GM23248 (cell line): Measurements from ENCODE around the gene ZNF558. TPM values are rescaled to one million over a fixed set of nuclear protein-coding genes. Genes with fewer than 3 reads are reported as not detected.

Experiments
- DNase-seq: peaks from one replicate; pipeline ENCODE4 v3.0.0-alpha.2; 2015
- H2AFZ ChIP-seq: fragments of 200-600 bp; sonication (generic); 2 replicates; pipeline ENCODE4 v1.6.1; 2016; ENCODE audit warnings: antibody characterized with exemption
- H3F3A ChIP-seq: fragments of 200-600 bp; sonication (generic); 2 replicates; pipeline ENCODE4 v1.6.1; 2016; ENCODE audit warnings: mild to moderate bottlenecking, antibody characterized with exemption, mixed run types; ENCODE audit not compliant: insufficient read depth
- H3K27ac ChIP-seq: fragments of 200-600 bp; sonication (generic); 2 replicates; pipeline ENCODE4 v1.5.1; 2016; ENCODE audit warnings: mild to moderate bottlenecking
- H3K27me3 ChIP-seq: fragments of 200-600 bp; sonication (generic); replicated peaks from 2 replicates; pipeline ENCODE4 v1.6.1; 2016; ENCODE audit warnings: mild to moderate bottlenecking; ENCODE audit not compliant: insufficient read depth
- H3K36me3 ChIP-seq: fragments of 200-600 bp; sonication (generic); 2 replicates; pipeline ENCODE4 v1.6.1; 2016; ENCODE audit warnings: low read depth, mild to moderate bottlenecking
- H3K4me1 ChIP-seq: fragments of 200-600 bp; sonication (generic); 2 replicates; pipeline ENCODE4 v1.6.1; 2016; ENCODE audit warnings: mild to moderate bottlenecking; ENCODE audit not compliant: insufficient read depth
- H3K4me2 ChIP-seq: fragments of 200-600 bp; sonication (generic); one replicate; pipeline ENCODE4 v1.6.1; 2016; ENCODE audit warnings: mild to moderate bottlenecking; ENCODE audit not compliant: unreplicated experiment
- H3K4me3 ChIP-seq: fragments of 200-600 bp; sonication (generic); 2 replicates; pipeline ENCODE4 v1.5.1; 2016; ENCODE audit warnings: mild to moderate bottlenecking
- H3K79me2 ChIP-seq: fragments of 200-600 bp; sonication (generic); 2 replicates; pipeline ENCODE4 v1.6.1; 2016; ENCODE audit warnings: mild to moderate bottlenecking; ENCODE audit not compliant: insufficient read depth
- H3K9ac ChIP-seq: fragments of 200-600 bp; sonication (generic); 2 replicates; pipeline ENCODE4 v1.6.1; 2016; ENCODE audit warnings: mild to moderate bottlenecking
- H3K9me2 ChIP-seq: fragments of 200-600 bp; sonication (generic); 2 replicates; pipeline ENCODE4 v1.6.1; 2016; ENCODE audit warnings: mixed run types, mild to moderate bottlenecking, moderate library complexity; ENCODE audit not compliant: insufficient read depth
- H3K9me3 ChIP-seq: fragments of 200-600 bp; sonication (generic); one replicate; pipeline ENCODE4 v1.6.1; 2017; ENCODE audit warnings: low read depth
- H4K20me1 ChIP-seq: fragments of 200-600 bp; sonication (generic); 2 replicates; pipeline ENCODE4 v1.6.0; 2016; ENCODE audit not compliant: insufficient read depth
- EZH2 ChIP-seq: fragments of 200-600 bp; sonication (generic); IDR thresholded peaks from 2 replicates; pipeline ENCODE4 v1.6.1; 2018; ENCODE audit warnings: antibody characterized with exemption, mild to moderate bottlenecking; ENCODE audit not compliant: insufficient read depth, poor library complexity, severe bottlenecking
- EZH2phosphoT487 ChIP-seq: fragments of 200-600 bp; sonication (generic); IDR thresholded peaks from 2 replicates; pipeline ENCODE4 v1.6.1; 2018; ENCODE audit warnings: antibody characterized with exemption, moderate library complexity, mild to moderate bottlenecking, low read depth; ENCODE audit not compliant: insufficient read depth
- WGBS, 2 experiments: methylation state at CpG; one replicate each; pipeline ENCODE4 v1.1.6; 2015 to 2017; ENCODE audit warnings: low lambda C conversion rate in 2 of 2, low coverage in 1 of 2; ENCODE audit errors: missing lambda C conversion rate in 2 of 2; 5-methylcytosine and 5-hydroxymethylcytosine counted together
- in situ Hi-C: fragments of 300-500 bp; cut with MboI; formaldehyde crosslinking; loops from 2 replicates; pipeline ENCODE4 v1.15.0; 2020
- polyA plus RNA-seq: library from polyadenylated mRNA; unstranded; fragments of >200 nt; fragmentation: Nextera tagmentation; extraction: Ambion mirVana; gene quantifications from 2 replicates; pipeline ENCODE4 v1.2.1, GENCODE V29; 2016
- total RNA-seq: library from RNA; depleted of rRNA; stranded (reverse); fragments of >200 nt; shearing (Covaris generic); gene quantifications from 2 replicates; pipeline ENCODE4 v1.2.3, GENCODE V29; 2014

The ZNF558 gene
- total and polyA plus RNA-seq, 2 experiments from 2014 or later, result 13.6 to 20.9 TPM

DNA sequence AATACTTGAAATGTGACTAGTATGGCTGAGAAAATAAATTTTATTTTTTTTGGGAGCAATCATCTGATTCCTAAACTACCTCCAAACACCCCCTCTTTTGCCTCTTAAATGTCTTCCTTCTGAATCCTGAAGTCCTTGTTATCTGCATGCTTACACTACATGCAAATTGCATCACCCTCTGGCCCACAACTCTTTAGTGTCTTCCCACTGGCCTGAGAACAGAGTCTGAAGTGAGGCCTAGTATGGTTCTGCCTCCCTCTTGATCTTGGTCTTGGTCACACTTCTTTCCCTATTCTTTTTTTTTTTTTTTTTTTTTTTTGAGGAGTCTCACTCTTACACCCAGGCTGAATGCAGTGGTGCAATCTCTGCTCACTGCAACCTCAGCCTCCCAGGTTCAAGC lies 4.8 kb downstream of the ZNF558 start:
- H3K36me3 ChIP-seq, result no peaks in the 10 kb centered on the region
- no peaks in the 10 kb centered on the region for H3K27me3 ChIP-seq
- no peaks in the 10 kb centered on the region for H3F3A ChIP-seq
- DNase-seq, result no peak
- H3K4me1 ChIP-seq, result no peaks in the 10 kb centered on the region
- no peak overlapping the region for H3K4me3 ChIP-seq
- TF ChIP-seq EZH2 (no peak), EZH2phosphoT487 (no peak)
- H3K27ac ChIP-seq, result no peak overlapping the region
- no peaks in the 10 kb centered on the region for H3K9me2 ChIP-seq
- H3K4me2 ChIP-seq, result no peak overlapping the region
- H3K9ac ChIP-seq, result no peak overlapping the region
- in situ Hi-C loops, result no loop called here
- H3K79me2 ChIP-seq, result peaks cover 9% of the 10 kb centered on the region
- no peak overlapping the region for H2AFZ ChIP-seq
- H4K20me1 ChIP-seq, result no peaks in the 10 kb centered on the region
- no peaks in the 10 kb centered on the region for H3K9me3 ChIP-seq

DNA sequence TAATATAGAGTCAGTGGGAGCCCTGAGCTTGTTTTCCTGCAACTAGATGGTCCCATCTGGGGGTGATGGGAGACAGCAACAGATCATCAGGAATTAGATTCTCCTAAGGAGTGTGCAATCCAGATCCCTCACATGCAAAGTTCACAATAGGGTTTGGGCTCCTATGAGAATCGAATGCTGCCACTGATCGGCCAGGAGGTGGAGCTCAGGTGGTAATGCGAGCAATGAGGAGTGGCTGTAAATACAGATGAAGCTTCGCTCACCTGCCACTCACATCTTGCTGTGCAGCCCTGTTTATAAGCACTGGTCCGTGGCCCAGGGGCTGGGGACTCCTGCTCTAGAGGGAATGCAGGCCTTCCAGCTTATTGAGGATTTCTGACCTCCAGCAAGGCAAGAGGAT lies 5.7 kb downstream of the ZNF558 start:
- 94 to 96% methylated on average over 5 of the region's 5 CpGs for WGBS, 2 experiments
- TF ChIP-seq EZH2phosphoT487 (no peak), EZH2 (no peak)
- Histone ChIP-seq H3K9me3 (no peaks in the 10 kb centered on the region), H3K4me2 (no peak overlapping the region), H3K9me2 (no peaks in the 10 kb centered on the region), H3K27ac (no peak overlapping the region), H3K27me3 (no peaks in the 10 kb centered on the region), H3K36me3 (no peaks in the 10 kb centered on the region; the same call in 1 of the 2 replicates), H3F3A (no peaks in the 10 kb centered on the region), H3K4me3 (no peak overlapping the region), H3K9ac (no peak overlapping the region), H3K4me1 (no peaks in the 10 kb centered on the region), H2AFZ (no peak overlapping the region), H4K20me1 (no peaks in the 10 kb centered on the region), H3K79me2 (peaks cover 7% of the 10 kb centered on the region)
- in situ Hi-C loops, result no loop called here
- DNase-seq, result no peak

- Histone ChIP-seq H3K4me3 (no peak overlapping the region), H3K4me1 (no peaks in the 10 kb centered on the region), H3F3A (no peaks in the 10 kb centered on the region), H3K9ac (no peak overlapping the region), H4K20me1 (no peaks in the 10 kb centered on the region), H3K79me2 (no peaks in the 10 kb centered on the region), H3K27ac (no peak overlapping the region), H3K27me3 (no peaks in the 10 kb centered on the region), H3K9me3 (peaks cover 2% of the 10 kb centered on the region), H2AFZ (no peak overlapping the region), H3K9me2 (no peaks in the 10 kb centered on the region), H3K4me2 (no peak overlapping the region), H3K36me3 (peaks cover 34% of the 10 kb centered on the region)
- in situ Hi-C loops, result no loop called here
- TF ChIP-seq EZH2phosphoT487, result no peak
- no peak for TF ChIP-seq EZH2
- WGBS, 2 experiments, result 94 to 95% methylated on average over 5 of the region's 5 CpGs
- DNase-seq, result no peak
Observed at GRCh38 chr19:8821748-8822241, 10.3 kb downstream of the ZNF558 start.

- in situ Hi-C loops, result no loop called here
Observed at GRCh38 chr19:8820234-8820633, 11.9 kb downstream of the ZNF558 start.

GRCh38 chr19:8815780-8816179 lies 16.3 kb downstream of the ZNF558 start:
- no peak overlapping the region for H3K4me2 ChIP-seq
- H4K20me1 ChIP-seq, result no peaks in the 10 kb centered on the region
- TF ChIP-seq EZH2phosphoT487 (no peak), EZH2 (no peak)
- no peak for DNase-seq
- peaks cover 20% of the 10 kb centered on the region for H3K9me3 ChIP-seq
- 84 to 96% methylated on average over 2 of the region's 2 CpGs for WGBS, 2 experiments
- no peak overlapping the region for H3K4me3 ChIP-seq
- no peak overlapping the region for H3K9ac ChIP-seq
- in situ Hi-C loops, result no loop called here
- no peaks in the 10 kb centered on the region for H3K4me1 ChIP-seq
- no peaks in the 10 kb centered on the region for H3K27me3 ChIP-seq
- peaks cover 90% of the 10 kb centered on the region for H3K36me3 ChIP-seq
- peaks cover 16% of the 10 kb centered on the region for H3F3A ChIP-seq
- H2AFZ ChIP-seq, result no peak overlapping the region
- no peak overlapping the region for H3K27ac ChIP-seq
- H3K79me2 ChIP-seq, result no peaks in the 10 kb centered on the region
- no peaks in the 10 kb centered on the region for H3K9me2 ChIP-seq

More at GRCh38 chr19:8820234-8820633, 11.9 kb downstream of the ZNF558 start:
- Histone ChIP-seq H4K20me1 (no peaks in the 10 kb centered on the region), H3K36me3 (peaks cover 49% of the 10 kb centered on the region), H3K79me2 (no peaks in the 10 kb centered on the region), H3K4me2 (no peak overlapping the region), H3F3A (no peaks in the 10 kb centered on the region), H3K4me1 (no peaks in the 10 kb centered on the region), H3K9me3 (peaks cover 5% of the 10 kb centered on the region), H3K9me2 (no peaks in the 10 kb centered on the region), H3K27ac (no peak overlapping the region), H3K9ac (no peak overlapping the region), H2AFZ (no peak overlapping the region), H3K27me3 (no peaks in the 10 kb centered on the region), H3K4me3 (no peak overlapping the region)
- DNase-seq, result no peak
- 95 to 99% methylated on average over 3 of the region's 3 CpGs for WGBS, 2 experiments
- TF ChIP-seq EZH2, result no peak
- TF ChIP-seq EZH2phosphoT487, result no peak
